Measurements from ENCODE around the gene DENND2D. TPM values are rescaled to one million over a fixed set of nuclear protein-coding genes. Genes with fewer than 3 reads are reported as not detected.
A peak's percentile ranks its signal among the peaks of the same experiment; 100 is the strongest.

DENND2D gene
- total RNA-seq, 2 donors from 2014 or later = 62.4 to 126 TPM

DNA sequence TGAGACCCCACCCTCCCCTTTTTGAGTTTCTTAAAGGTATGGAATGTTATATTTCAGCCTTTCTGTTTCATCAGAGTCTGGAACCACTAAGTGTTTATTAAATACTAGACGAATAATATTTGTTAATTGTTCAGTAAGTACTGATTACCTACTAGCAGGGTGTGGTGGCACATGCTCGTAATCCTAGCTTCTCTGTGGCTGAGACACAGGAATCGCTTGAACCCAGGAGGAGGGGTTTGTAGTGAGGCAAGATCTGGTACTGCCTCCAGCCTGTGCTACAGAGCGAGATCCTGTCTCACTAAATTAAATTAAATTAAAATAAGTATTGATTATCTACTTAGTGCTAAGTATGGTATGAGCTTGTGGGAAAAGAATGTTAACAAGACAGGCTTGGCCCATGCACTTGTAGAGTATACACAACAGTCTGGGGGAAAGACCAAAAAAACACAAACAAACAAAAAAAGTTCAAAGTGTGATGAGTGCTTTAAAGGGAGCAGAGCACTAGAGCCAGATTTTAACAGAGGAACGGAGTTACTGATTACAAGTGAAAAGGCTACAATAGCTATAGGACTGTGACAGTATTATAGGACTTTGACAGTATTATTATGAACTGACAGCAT lies 58.0 kb downstream of the DENND2D start:
- no peaks in the 10 kb centered on the region for H3K9me3 ChIP-seq (ENCODE audit: control insufficient read depth, low read length, poor library complexity, severe bottlenecking)
- no peak for DNase-seq
- ATAC-seq = no peak
- H3K27ac Mint-ChIP-seq = no peak overlapping the region
- no peaks in the 10 kb centered on the region for H3K27me3 Mint-ChIP-seq
- H3K4me3 Mint-ChIP-seq = no peak overlapping the region
- H3K36me3 Mint-ChIP-seq (ENCODE audit: low read depth) = peaks cover 14% of the 10 kb centered on the region
- peaks cover 46% of the 10 kb centered on the region for H3K4me1 Mint-ChIP-seq

- H3K27ac Mint-ChIP-seq = peak overlapping the region; percentile 97
- H3K27me3 Mint-ChIP-seq = no peaks in the 10 kb centered on the region
- H3K9me3 ChIP-seq (ENCODE audit: control insufficient read depth, low read length, poor library complexity, severe bottlenecking) = no peaks in the 10 kb centered on the region
- H3K4me3 Mint-ChIP-seq = peak overlapping the region; percentile 100
- peaks cover 44% of the 10 kb centered on the region for H3K4me1 Mint-ChIP-seq
- DNase-seq (no peak), ATAC-seq (no peak)
- H3K36me3 Mint-ChIP-seq (ENCODE audit: low read depth) = peaks cover 14% of the 10 kb centered on the region
Observed at GRCh38 chr1:111141245-111142220, 58.9 kb downstream of the DENND2D start.

DNA sequence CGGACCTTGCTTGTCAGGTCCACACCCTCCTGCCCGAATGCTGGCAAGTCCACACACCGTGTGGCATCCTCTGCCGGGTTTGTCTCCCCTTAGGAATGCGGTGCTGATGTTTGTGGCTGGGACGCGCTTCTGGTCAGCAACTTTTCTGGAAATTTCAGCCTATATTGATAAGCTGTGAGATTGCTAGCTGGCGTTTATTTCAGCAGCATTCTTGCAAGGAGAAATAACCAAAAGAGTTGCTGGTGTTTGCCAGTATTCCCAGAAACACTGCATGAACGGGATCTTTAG lies 59.8 kb downstream of the DENND2D start:
- H3K9me3 ChIP-seq (ENCODE audit: control insufficient read depth, low read length, poor library complexity, severe bottlenecking) = no peaks in the 10 kb centered on the region
- DNase-seq = no peak
- H3K36me3 Mint-ChIP-seq (ENCODE audit: low read depth) = peaks cover 8% of the 10 kb centered on the region
- ATAC-seq = no peak
- peak overlapping the region; percentile 97 for H3K27ac Mint-ChIP-seq
- H3K4me3 Mint-ChIP-seq = peak overlapping the region; percentile 100
- no peaks in the 10 kb centered on the region for H3K27me3 Mint-ChIP-seq
- H3K4me1 Mint-ChIP-seq = peaks cover 41% of the 10 kb centered on the region

GRCh38 chr1:111139956-111140679 lies 60.3 kb downstream of the DENND2D start, which contains the start of the genes CEPT1 and DRAM2:
Gene CEPT1 (plus strand): TSS chr1:111140223. CDS start chr1:111147715, 7,492 bp downstream.
Gene DRAM2 (minus strand): TSS chr1:111140093. CDS start chr1:111131554, 8,539 bp downstream.
- peak; percentile 81 to 89 (median 81) for DNase-seq
- peaks cover 44% of the 10 kb centered on the region for H3K4me1 Mint-ChIP-seq
- H3K27me3 Mint-ChIP-seq = no peaks in the 10 kb centered on the region
- ATAC-seq = peak; percentile 85
- no peaks in the 10 kb centered on the region for H3K9me3 ChIP-seq (ENCODE audit: control insufficient read depth, low read length, poor library complexity, severe bottlenecking)
- H3K36me3 Mint-ChIP-seq (ENCODE audit: low read depth) = peaks cover 8% of the 10 kb centered on the region
- H3K4me3 Mint-ChIP-seq = peak within 1 kb of the TSS; percentile 100
- peak within 1 kb of the TSS; percentile 97 for H3K27ac Mint-ChIP-seq

GRCh38 chr1:111139324-111139955 lies 61.0 kb downstream of the DENND2D start:
- H3K27ac Mint-ChIP-seq = peak overlapping the region; percentile 97
- peaks cover 8% of the 10 kb centered on the region for H3K36me3 Mint-ChIP-seq (ENCODE audit: low read depth)
- H3K4me1 Mint-ChIP-seq = peaks cover 44% of the 10 kb centered on the region
- ATAC-seq (peak; percentile 64), DNase-seq (peak; percentile 23 to 53 (median 53))
- H3K27me3 Mint-ChIP-seq = no peaks in the 10 kb centered on the region
- H3K9me3 ChIP-seq (ENCODE audit: control insufficient read depth, low read length, poor library complexity, severe bottlenecking) = no peaks in the 10 kb centered on the region
- H3K4me3 Mint-ChIP-seq = peak overlapping the region; percentile 100

Other genes starting within 250 kb of the DENND2D start
- gene LRIF1, start 236.7 kb downstream of the DENND2D start, total RNA-seq = 1 to 10 TPM; 4.5 to 7.4 TPM
- gene DRAM2, start 60.6 kb downstream of the DENND2D start, total RNA-seq = 10 to 100 TPM; 30.7 to 31.1 TPM
- 10 to 100 TPM; 24.5 TPM for gene CEPT1, start 60.4 kb downstream of the DENND2D start, total RNA-seq
- gene CHI3L2, start 27.1 kb upstream of the DENND2D start, total RNA-seq = 1 to 10 TPM; 8.1 to 9.1 TPM
- not detected for gene CHIA, start 90.2 kb upstream of the DENND2D start, total RNA-seq
- gene OVGP1, start 227.1 kb upstream of the DENND2D start, total RNA-seq = 1 to 10 TPM; 7.5 to 10.0 TPM
- 10 to 100 TPM; 17.6 to 19.5 TPM for gene WDR77, start 248.6 kb upstream of the DENND2D start, total RNA-seq
- gene ATP5PB, start 248.8 kb upstream of the DENND2D start, total RNA-seq = 100 to 1,000 TPM in 1 of 2 donors, 10 to 100 TPM in 1; 86.1 to 101 TPM